Neural progenitor cell (in vitro differentiated cells): ENCODE results near the gene NINJ2.

Experiments used
- EZH2 ChIP-seq: fragments of 200-600 bp; sonication (generic); IDR thresholded peaks from 2 replicates; pipeline ENCODE4 v1.6.1; 2017; ENCODE audit warnings: antibody characterized with exemption, mild to moderate bottlenecking, moderate library complexity
- TF ChIP-seq, protein P1 (sequence below): fragments of 200-600 bp; sonication (generic); IDR thresholded peaks from 2 replicates; pipeline ENCODE4 v1.5.1; 2017; ENCODE audit warnings: antibody characterized with exemption, mild to moderate bottlenecking

- TF ChIP-seq, protein P1, sequence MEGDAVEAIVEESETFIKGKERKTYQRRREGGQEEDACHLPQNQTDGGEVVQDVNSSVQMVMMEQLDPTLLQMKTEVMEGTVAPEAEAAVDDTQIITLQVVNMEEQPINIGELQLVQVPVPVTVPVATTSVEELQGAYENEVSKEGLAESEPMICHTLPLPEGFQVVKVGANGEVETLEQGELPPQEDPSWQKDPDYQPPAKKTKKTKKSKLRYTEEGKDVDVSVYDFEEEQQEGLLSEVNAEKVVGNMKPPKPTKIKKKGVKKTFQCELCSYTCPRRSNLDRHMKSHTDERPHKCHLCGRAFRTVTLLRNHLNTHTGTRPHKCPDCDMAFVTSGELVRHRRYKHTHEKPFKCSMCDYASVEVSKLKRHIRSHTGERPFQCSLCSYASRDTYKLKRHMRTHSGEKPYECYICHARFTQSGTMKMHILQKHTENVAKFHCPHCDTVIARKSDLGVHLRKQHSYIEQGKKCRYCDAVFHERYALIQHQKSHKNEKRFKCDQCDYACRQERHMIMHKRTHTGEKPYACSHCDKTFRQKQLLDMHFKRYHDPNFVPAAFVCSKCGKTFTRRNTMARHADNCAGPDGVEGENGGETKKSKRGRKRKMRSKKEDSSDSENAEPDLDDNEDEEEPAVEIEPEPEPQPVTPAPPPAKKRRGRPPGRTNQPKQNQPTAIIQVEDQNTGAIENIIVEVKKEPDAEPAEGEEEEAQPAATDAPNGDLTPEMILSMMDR: no peak
- TF ChIP-seq EZH2: no peak
Observed at GRCh38 chr12:593396-594270, 69.6 kb downstream of the NINJ2 start.
